GM12891 (cell line): ENCODE data around the gene POM121L2.

ENCODE experiments used
- POLR2AphosphoS5 ChIP-seq: IDR thresholded peaks from 2 replicates; pipeline ENCODE4 v1.6.1; 2011; ENCODE audit warnings: low read depth, low read length, control low read depth
- POU2F2 ChIP-seq: IDR thresholded peaks from 2 replicates; pipeline ENCODE4 v1.6.1; 2011; ENCODE audit warnings: low read depth, mild to moderate bottlenecking, control low read depth, low read length, moderate library complexity

DNA sequence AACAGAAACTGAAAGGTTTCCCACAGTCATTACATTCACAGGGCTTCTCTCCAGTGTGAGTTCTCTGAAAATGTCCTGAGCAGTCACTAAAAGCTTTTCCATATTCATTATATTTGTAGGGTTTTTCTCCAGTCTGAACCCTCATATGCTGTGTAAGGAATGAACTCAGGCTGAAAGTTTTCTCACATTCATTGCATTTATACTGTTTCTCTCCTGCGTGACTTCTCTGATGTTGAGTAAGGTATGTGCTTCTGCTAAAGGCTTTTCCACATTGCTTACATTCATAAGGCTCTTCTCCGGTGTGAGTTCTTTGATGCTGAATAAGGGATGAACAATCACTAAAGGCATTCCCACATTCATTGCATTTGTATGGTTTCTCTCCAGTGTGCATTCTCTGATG lies 46.7 kb upstream of the POM121L2 start:
- no peak for TF ChIP-seq POU2F2
- TF ChIP-seq POLR2AphosphoS5: no peak
